GM12873 (cell line): ENCODE data around the gene OGG1.

Source experiments
- TF ChIP-seq, protein P1 (sequence below): IDR thresholded peaks from 2 replicates; pipeline ENCODE4 v1.5.1; 2012; ENCODE audit warnings: low read depth, mild to moderate bottlenecking, moderate library complexity, low read length, control low read depth; ENCODE audit not compliant: insufficient read depth; ENCODE audit errors: missing control alignments

Gene OGG1

DNA sequence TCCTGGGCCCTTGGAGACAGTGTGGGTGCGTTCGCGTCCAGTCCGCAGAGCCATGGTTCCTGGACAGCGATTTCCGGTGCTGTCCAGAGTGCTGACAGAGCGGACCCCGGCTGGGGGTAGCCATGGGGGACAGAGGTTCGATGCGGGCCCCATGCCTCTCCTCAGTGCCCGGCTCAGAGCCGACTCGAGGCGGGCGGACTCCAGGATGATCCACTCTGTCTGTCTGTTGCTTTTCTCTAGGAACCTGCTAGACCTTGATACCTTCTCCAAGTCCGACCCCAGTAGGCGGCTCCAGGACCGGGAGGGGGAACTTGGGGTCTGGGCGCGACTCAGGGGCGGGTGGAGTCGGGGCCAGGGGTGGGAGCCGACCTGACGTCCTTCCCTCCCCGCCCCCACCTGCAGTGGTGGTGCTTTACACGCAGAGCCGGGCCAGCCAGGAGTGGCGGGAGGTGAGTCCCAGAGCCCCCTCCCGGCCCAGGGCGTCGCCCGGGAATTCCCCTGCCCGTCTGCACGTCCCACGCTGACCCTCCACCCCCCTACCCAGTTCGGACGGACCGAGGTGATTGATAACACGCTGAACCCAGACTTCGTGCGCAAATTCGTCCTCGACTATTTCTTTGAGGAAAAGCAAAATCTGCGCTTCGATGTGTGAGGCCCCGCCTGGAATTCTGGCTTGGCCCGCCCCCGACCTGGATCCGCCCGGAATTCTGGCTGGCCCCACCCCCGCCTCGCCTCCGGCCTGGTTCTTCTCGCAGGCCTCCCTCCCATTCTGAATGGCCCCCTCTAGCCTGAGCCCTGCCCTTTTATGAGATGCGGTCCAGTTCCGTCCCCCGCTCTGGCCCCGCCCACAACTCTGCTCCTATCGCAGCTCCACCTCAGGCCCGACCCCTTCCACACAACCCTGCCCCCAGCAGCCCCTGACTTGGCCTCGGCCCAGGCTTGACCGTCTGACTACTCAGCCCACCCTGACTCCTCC, 45.1 kb upstream of the OGG1 start:
- TF ChIP-seq, protein P1, sequence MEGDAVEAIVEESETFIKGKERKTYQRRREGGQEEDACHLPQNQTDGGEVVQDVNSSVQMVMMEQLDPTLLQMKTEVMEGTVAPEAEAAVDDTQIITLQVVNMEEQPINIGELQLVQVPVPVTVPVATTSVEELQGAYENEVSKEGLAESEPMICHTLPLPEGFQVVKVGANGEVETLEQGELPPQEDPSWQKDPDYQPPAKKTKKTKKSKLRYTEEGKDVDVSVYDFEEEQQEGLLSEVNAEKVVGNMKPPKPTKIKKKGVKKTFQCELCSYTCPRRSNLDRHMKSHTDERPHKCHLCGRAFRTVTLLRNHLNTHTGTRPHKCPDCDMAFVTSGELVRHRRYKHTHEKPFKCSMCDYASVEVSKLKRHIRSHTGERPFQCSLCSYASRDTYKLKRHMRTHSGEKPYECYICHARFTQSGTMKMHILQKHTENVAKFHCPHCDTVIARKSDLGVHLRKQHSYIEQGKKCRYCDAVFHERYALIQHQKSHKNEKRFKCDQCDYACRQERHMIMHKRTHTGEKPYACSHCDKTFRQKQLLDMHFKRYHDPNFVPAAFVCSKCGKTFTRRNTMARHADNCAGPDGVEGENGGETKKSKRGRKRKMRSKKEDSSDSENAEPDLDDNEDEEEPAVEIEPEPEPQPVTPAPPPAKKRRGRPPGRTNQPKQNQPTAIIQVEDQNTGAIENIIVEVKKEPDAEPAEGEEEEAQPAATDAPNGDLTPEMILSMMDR, result no peak

- TF ChIP-seq, protein P1, result no peak
These were observed 39.5 kb upstream of the OGG1 start for GRCh38 chr3:9710174-9710739.

DNA sequence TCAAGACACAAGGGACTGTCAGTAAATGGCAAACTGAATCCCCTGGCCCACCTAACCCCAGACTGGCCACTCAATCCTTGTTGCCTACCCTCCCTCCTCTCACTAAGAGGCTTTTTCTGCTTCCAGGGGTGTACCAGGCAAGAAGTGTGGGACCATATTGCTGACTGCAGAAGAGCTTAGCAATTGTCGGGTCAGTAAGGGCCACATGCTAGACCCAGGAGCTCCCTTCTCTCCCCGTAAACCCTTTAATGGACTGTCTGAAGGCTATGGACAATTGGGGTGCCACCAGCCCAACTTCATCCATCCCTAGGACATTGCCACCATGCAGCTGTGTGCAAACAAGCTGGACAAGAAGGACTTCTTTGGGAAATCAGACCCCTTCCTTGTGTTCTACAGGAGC, 37.3 kb upstream of the OGG1 start:
- TF ChIP-seq, protein P1, result no peak

DNA sequence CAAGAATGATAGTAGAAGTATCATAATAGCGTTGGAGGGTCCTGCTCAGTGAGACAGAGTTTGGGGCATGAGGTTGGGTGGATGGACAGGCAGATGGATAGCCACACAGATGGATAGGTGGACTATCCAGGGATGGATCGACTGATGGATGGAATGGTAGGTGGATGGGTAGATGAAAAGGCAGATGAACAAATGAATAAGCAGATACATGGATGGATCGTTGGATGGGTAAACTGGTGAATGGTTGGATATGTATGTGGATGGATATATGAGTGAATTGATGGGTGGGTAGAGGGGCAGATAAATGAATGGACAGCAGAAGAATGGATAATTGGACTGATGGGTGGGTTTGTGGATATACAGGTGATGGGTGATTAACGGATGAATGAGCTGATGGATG, 36.6 kb upstream of the OGG1 start:
- TF ChIP-seq, protein P1, result no peak

- TF ChIP-seq, protein P1, result no peak
These were observed 34.6 kb upstream of the OGG1 start for GRCh38 chr3:9715136-9715535.

- TF ChIP-seq, protein P1, result peak; percentile 48
These were observed 33.9 kb upstream of the OGG1 start for GRCh38 chr3:9715764-9716437.
